ENCODE results near the gene PAX3. TPM values are rescaled to one million over a fixed set of nuclear protein-coding genes. Genes with fewer than 3 reads are reported as not detected.

PAX3 gene
- total RNA-seq, 1 donor from 2014 or later = 4.6 TPM

DNA sequence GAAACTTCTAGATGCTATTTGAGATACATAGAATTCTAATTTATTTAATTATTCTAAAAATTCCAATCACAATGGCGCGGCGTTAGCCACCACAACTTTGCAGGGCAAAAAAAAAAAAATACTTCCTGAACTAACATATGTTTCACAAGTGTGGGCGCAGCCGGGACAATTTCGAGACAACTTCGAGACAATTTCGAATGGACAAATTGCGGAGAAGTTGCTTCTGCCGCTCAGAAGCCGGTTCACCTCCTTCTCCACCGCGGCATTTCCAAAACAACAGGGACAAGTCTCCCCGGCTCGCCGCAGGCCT, 842 bp downstream of the PAX3 start:
- Histone ChIP-seq H3K27me3 (peaks cover 100% of the 10 kb centered on the region), H3K4me2 (peak overlapping the region; percentile 68), H3K27ac (no peak overlapping the region), H3K9me3 (ENCODE audit: low read depth) (no peaks in the 10 kb centered on the region), H3K9ac (no peak overlapping the region), H3K4me3 (peak overlapping the region; percentile 36), H2AFZ (replicated peaks) (peak overlapping the region; percentile 7), H3K79me2 (ENCODE audit: low read depth) (no peaks in the 10 kb centered on the region), H4K20me1 (ENCODE audit: low read depth) (peaks cover 87% of the 10 kb centered on the region), H3F3A (ENCODE audit: low read depth) (peaks cover 49% of the 10 kb centered on the region), H3K36me3 (no peaks in the 10 kb centered on the region), H3K4me1 (peaks cover 57% of the 10 kb centered on the region)
- H3K4me3 Mint-ChIP-seq = peak overlapping the region; percentile 98
- peaks cover 6% of the 10 kb centered on the region for H3K9me3 Mint-ChIP-seq
- peaks cover 76% of the 10 kb centered on the region for H3K4me1 Mint-ChIP-seq
- peaks cover 46% of the 10 kb centered on the region for H3K36me3 Mint-ChIP-seq
- H3K27ac Mint-ChIP-seq = peak overlapping the region; percentile 97
- DNase-seq (ENCODE audit: low spot score) = no peak
- H3K27me3 Mint-ChIP-seq (ENCODE audit: insufficient read depth, low read depth) = peaks cover 73% of the 10 kb centered on the region
- TF ChIP-seq, protein P1, sequence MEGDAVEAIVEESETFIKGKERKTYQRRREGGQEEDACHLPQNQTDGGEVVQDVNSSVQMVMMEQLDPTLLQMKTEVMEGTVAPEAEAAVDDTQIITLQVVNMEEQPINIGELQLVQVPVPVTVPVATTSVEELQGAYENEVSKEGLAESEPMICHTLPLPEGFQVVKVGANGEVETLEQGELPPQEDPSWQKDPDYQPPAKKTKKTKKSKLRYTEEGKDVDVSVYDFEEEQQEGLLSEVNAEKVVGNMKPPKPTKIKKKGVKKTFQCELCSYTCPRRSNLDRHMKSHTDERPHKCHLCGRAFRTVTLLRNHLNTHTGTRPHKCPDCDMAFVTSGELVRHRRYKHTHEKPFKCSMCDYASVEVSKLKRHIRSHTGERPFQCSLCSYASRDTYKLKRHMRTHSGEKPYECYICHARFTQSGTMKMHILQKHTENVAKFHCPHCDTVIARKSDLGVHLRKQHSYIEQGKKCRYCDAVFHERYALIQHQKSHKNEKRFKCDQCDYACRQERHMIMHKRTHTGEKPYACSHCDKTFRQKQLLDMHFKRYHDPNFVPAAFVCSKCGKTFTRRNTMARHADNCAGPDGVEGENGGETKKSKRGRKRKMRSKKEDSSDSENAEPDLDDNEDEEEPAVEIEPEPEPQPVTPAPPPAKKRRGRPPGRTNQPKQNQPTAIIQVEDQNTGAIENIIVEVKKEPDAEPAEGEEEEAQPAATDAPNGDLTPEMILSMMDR (IDR thresholded peaks at IDR 0.05) = no peak

DNA sequence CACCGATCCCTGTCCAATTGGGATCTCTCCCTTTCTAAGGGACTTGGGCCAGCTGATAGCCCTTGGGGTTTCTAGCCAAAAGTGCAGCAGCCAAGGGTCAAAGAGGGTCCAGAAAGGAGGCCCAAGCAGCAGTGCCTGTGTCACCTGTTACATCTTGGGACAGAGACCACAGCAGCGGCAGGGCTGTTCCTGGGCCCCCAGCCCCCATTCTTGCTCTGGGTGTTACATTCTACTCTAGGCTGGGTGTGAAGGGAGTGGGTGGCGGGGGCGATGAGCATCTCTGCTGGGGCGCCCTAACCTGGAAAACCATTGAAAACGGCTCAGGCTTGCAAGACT, 1.2 kb downstream of the PAX3 start:
- Mint-ChIP-seq H3K27me3 (ENCODE audit: insufficient read depth, low read depth) (peaks cover 69% of the 10 kb centered on the region), H3K27ac (peak overlapping the region; percentile 86), H3K4me1 (peaks cover 76% of the 10 kb centered on the region), H3K36me3 (peaks cover 49% of the 10 kb centered on the region), H3K4me3 (peak overlapping the region; percentile 98), H3K9me3 (peaks cover 6% of the 10 kb centered on the region)
- no peaks in the 10 kb centered on the region for H3K36me3 ChIP-seq
- no peak overlapping the region for H3K27ac ChIP-seq
- H3F3A ChIP-seq (ENCODE audit: low read depth) = peaks cover 49% of the 10 kb centered on the region
- TF ChIP-seq, protein P1 (IDR thresholded peaks at IDR 0.05) = no peak
- TF ChIP-seq EZH2phosphoT487 (IDR thresholded peaks at IDR 0.05) = no peak
- TF ChIP-seq EZH2 (IDR thresholded peaks at IDR 0.05) = no peak
- peak; percentile 49 for DNase-seq (ENCODE audit: low spot score)
- no peaks in the 10 kb centered on the region for H3K9me3 ChIP-seq (ENCODE audit: low read depth)
- peaks cover 100% of the 10 kb centered on the region for H3K27me3 ChIP-seq
- no peak overlapping the region for H3K9ac ChIP-seq
- peak overlapping the region; percentile 36 for H3K4me3 ChIP-seq
- peaks cover 55% of the 10 kb centered on the region for H3K4me1 ChIP-seq
- no peak overlapping the region for H2AFZ ChIP-seq (replicated peaks)
- H3K4me2 ChIP-seq = peak overlapping the region; percentile 68
- H4K20me1 ChIP-seq (ENCODE audit: low read depth) = peaks cover 87% of the 10 kb centered on the region
- H3K79me2 ChIP-seq (ENCODE audit: low read depth) = no peaks in the 10 kb centered on the region

DNA sequence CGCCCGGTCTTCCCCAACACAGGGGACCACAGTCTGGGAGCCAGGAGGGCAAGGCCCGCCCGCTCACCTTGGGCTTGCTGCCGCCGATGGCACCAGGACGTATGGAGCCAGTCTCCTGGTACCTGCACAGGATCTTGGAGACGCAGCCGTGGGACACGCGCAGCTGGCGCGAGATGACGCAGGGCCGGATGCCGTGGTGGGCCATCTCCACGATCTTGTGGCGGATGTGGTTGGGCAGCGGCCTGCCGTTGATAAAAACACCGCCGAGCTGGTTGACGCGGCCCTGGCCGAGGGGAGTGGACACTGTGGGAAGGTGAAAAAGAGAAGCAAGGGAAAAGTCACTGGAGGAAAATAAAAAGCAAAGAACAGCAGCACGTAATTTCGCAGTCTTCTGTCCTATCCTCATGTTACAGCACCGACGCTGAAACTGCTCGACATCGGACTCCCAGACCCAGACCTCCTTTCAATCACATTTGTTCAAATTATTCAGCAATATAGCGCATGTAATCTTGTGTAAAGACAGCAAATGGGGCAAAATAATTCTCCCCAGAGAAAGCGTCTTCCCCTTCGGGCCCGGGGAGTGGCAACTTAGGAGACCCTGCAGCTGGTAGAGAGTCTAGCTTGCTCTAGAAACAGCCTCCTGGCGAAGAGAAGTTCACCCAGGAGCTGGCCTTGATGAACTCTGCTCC, 1.7 kb downstream of the PAX3 start:
- H3K27me3 ChIP-seq = peaks cover 100% of the 10 kb centered on the region
- H3K4me2 ChIP-seq = peak overlapping the region; percentile 68
- H3K4me1 ChIP-seq = peaks cover 54% of the 10 kb centered on the region
- no peaks in the 10 kb centered on the region for H3K36me3 ChIP-seq
- H3K27ac ChIP-seq = no peak overlapping the region
- peaks cover 87% of the 10 kb centered on the region for H4K20me1 ChIP-seq (ENCODE audit: low read depth)
- Mint-ChIP-seq H3K27me3 (ENCODE audit: insufficient read depth, low read depth) (peaks cover 64% of the 10 kb centered on the region), H3K9me3 (peaks cover 6% of the 10 kb centered on the region), H3K36me3 (peaks cover 52% of the 10 kb centered on the region), H3K4me3 (peak overlapping the region; percentile 98), H3K27ac (peak overlapping the region; percentile 94), H3K4me1 (peaks cover 76% of the 10 kb centered on the region)
- no peak overlapping the region for H2AFZ ChIP-seq (replicated peaks)
- peak overlapping the region; percentile 36 for H3K4me3 ChIP-seq
- TF ChIP-seq EZH2 (IDR thresholded peaks at IDR 0.05) = peak; percentile 89
- TF ChIP-seq, protein P1 (IDR thresholded peaks at IDR 0.05) = no peak
- peak; percentile 97 for TF ChIP-seq EZH2phosphoT487 (IDR thresholded peaks at IDR 0.05)
- no peaks in the 10 kb centered on the region for H3K9me3 ChIP-seq (ENCODE audit: low read depth)
- H3K79me2 ChIP-seq (ENCODE audit: low read depth) = no peaks in the 10 kb centered on the region
- peaks cover 49% of the 10 kb centered on the region for H3F3A ChIP-seq (ENCODE audit: low read depth)
- H3K9ac ChIP-seq = no peak overlapping the region
- peak; percentile 52 for DNase-seq (ENCODE audit: low spot score)

All from neural progenitor cell (in vitro differentiated cells).